Retinal pigment epithelial cell (primary cell): ENCODE data around the gene CYP24A1.
"Not testable (repeated sequence)": the region's sequence is repeated elsewhere in the genome, so short reads cannot be mapped to it uniquely, and the experiment has no call there.

Experiments used
- DNase-seq: peaks from one replicate; pipeline ENCODE4 v3.0.0-alpha.2; 2010; ENCODE audit warnings: low read depth
- H3K4me3 ChIP-seq: 2 replicates; pipeline ENCODE4 v1.5.1; 2011; ENCODE audit warnings: mild to moderate bottlenecking, low read length, control low read depth, moderate library complexity
- CTCF ChIP-seq: conservative IDR thresholded peaks from 2 replicates; pipeline ENCODE4 v1.5.1; 2011; ENCODE audit warnings: low read depth, low read length, control low read depth, inconsistent platforms

The CYP24A1 gene

GRCh38 chr20:54133434-54134427 is 40.1 kb downstream of the CYP24A1 start:
- DNase-seq, result no peak
- no peak overlapping the region for H3K4me3 ChIP-seq
- TF ChIP-seq CTCF, result no peak

- DNase-seq, result peak; percentile 98
- H3K4me3 ChIP-seq, result no peak overlapping the region
- TF ChIP-seq CTCF, result no peak
Measured at GRCh38 chr20:54132612-54133433, 41.0 kb downstream of the CYP24A1 start.

- no peak overlapping the region for H3K4me3 ChIP-seq
- TF ChIP-seq CTCF, result no peak
- DNase-seq, result no peak
Measured at GRCh38 chr20:54131675-54132611, 41.8 kb downstream of the CYP24A1 start.

GRCh38 chr20:54131125-54131524 is 42.7 kb downstream of the CYP24A1 start:
- DNase-seq, H3K4me3 ChIP-seq: not testable (repeated sequence)

- TF ChIP-seq CTCF, result no peak
- no peak for DNase-seq
Measured at GRCh38 chr20:54129350-54129749, 44.4 kb downstream of the CYP24A1 start.

GRCh38 chr20:54127855-54128574 is 45.8 kb downstream of the CYP24A1 start:
- no peak for TF ChIP-seq CTCF
- no peak overlapping the region for H3K4me3 ChIP-seq
- no peak for DNase-seq

More at GRCh38 chr20:54129350-54129749, 44.4 kb downstream of the CYP24A1 start:
- no peak overlapping the region for H3K4me3 ChIP-seq
